Memory B cell (primary cell): ENCODE data around the gene ITGB1BP2.
"Not testable (repeated sequence)": the region's sequence is repeated elsewhere in the genome, so short reads cannot be mapped to it uniquely, and the experiment has no call there.

ENCODE experiments used
- ATAC-seq: fragments of 150-1000 bp; cut with Tn5 transposase; 2 replicates; pipeline ENCODE4 v1.10.0; 2021; ENCODE audit warnings: low read depth, mild to moderate bottlenecking, moderate library complexity
- DNase-seq, 2 donors: peaks; one replicate each; pipeline ENCODE4 v3.0.0; 2022; ENCODE audit warnings: low spot score in 2 of 2
- H3K27ac Mint-ChIP-seq: one replicate; pipeline ENCODE4 v1.8.0; 2022; ENCODE audit warnings: mild to moderate bottlenecking, moderate library complexity, mixed read lengths
- H3K27me3 Mint-ChIP-seq: one replicate; pipeline ENCODE4 v1.8.0; 2022; ENCODE audit warnings: mixed read lengths
- H3K36me3 Mint-ChIP-seq: one replicate; pipeline ENCODE4 v1.8.0; 2022; ENCODE audit warnings: mild to moderate bottlenecking, mixed read lengths
- H3K4me1 Mint-ChIP-seq: one replicate; pipeline ENCODE4 v1.8.0; 2022; ENCODE audit warnings: mixed read lengths
- H3K4me3 Mint-ChIP-seq: one replicate; pipeline ENCODE4 v1.8.0; 2022; ENCODE audit warnings: mild to moderate bottlenecking, moderate library complexity, mixed read lengths
- H3K9me3 Mint-ChIP-seq: one replicate; pipeline ENCODE4 v1.8.0; 2022; ENCODE audit warnings: mixed read lengths

The ITGB1BP2 gene

GRCh38 chrX:71285929-71286328, 15.6 kb upstream of the ITGB1BP2 start:
- no peak overlapping the region for H3K4me3 Mint-ChIP-seq
- ATAC-seq = no peak
- H3K4me1 Mint-ChIP-seq = peaks cover 9% of the 10 kb centered on the region
- H3K27me3 Mint-ChIP-seq = no peaks in the 10 kb centered on the region
- peak overlapping the region; percentile 60 for H3K27ac Mint-ChIP-seq
- H3K36me3 Mint-ChIP-seq = peaks cover 1% of the 10 kb centered on the region
- DNase-seq = no peak
- no peaks in the 10 kb centered on the region for H3K9me3 Mint-ChIP-seq

GRCh38 chrX:71291381-71291780, 10.2 kb upstream of the ITGB1BP2 start:
- Mint-ChIP-seq H3K4me1 (peaks cover 2% of the 10 kb centered on the region), H3K4me3 (no peak overlapping the region), H3K36me3 (peaks cover 13% of the 10 kb centered on the region), H3K27me3 (no peaks in the 10 kb centered on the region), H3K9me3 (no peaks in the 10 kb centered on the region), H3K27ac (no peak overlapping the region)
- ATAC-seq (no peak), DNase-seq (no peak)

GRCh38 chrX:71292669-71293365, 8.7 kb upstream of the ITGB1BP2 start:
- Mint-ChIP-seq H3K36me3 (peaks cover 13% of the 10 kb centered on the region), H3K9me3 (no peaks in the 10 kb centered on the region), H3K4me3 (no peak overlapping the region), H3K27ac (no peak overlapping the region), H3K27me3 (no peaks in the 10 kb centered on the region), H3K4me1 (peaks cover 2% of the 10 kb centered on the region)
- no peak for ATAC-seq
- no peak for DNase-seq

GRCh38 chrX:71296806-71297205, 4.7 kb upstream of the ITGB1BP2 start:
- ATAC-seq = no peak
- no peaks in the 10 kb centered on the region for H3K4me1 Mint-ChIP-seq
- DNase-seq = no peak
- peaks cover 10% of the 10 kb centered on the region for H3K36me3 Mint-ChIP-seq
- H3K27ac Mint-ChIP-seq = no peak overlapping the region
- H3K27me3 Mint-ChIP-seq = no peaks in the 10 kb centered on the region
- no peak overlapping the region for H3K4me3 Mint-ChIP-seq
- H3K9me3 Mint-ChIP-seq = no peaks in the 10 kb centered on the region

- no peaks in the 10 kb centered on the region for H3K27me3 Mint-ChIP-seq
- DNase-seq (no peak), ATAC-seq (no peak)
- H3K4me3 Mint-ChIP-seq = no peak overlapping the region
- no peaks in the 10 kb centered on the region for H3K9me3 Mint-ChIP-seq
- H3K4me1 Mint-ChIP-seq = no peaks in the 10 kb centered on the region
- H3K36me3 Mint-ChIP-seq = peaks cover 12% of the 10 kb centered on the region
- H3K27ac Mint-ChIP-seq = no peak overlapping the region
These were observed 3.4 kb upstream of the ITGB1BP2 start for GRCh38 chrX:71298119-71298518.

- not testable (repeated sequence) for H3K4me3 Mint-ChIP-seq, H3K4me1 Mint-ChIP-seq, H3K9me3 Mint-ChIP-seq, H3K27me3 Mint-ChIP-seq, H3K36me3 Mint-ChIP-seq, H3K27ac Mint-ChIP-seq, DNase-seq, ATAC-seq
These were observed 1.5 kb upstream of the ITGB1BP2 start for GRCh38 chrX:71300064-71300463.

GRCh38 chrX:71300495-71300894, 1.1 kb upstream of the ITGB1BP2 start:
- not testable (repeated sequence) for H3K9me3 Mint-ChIP-seq, H3K27me3 Mint-ChIP-seq, H3K4me1 Mint-ChIP-seq, H3K36me3 Mint-ChIP-seq, DNase-seq, H3K27ac Mint-ChIP-seq, ATAC-seq, H3K4me3 Mint-ChIP-seq

GRCh38 chrX:71302461-71303213, 1.1 kb downstream of the ITGB1BP2 start:
- H3K27me3 Mint-ChIP-seq = no peaks in the 10 kb centered on the region
- ATAC-seq (no peak), DNase-seq (no peak)
- no peaks in the 10 kb centered on the region for H3K9me3 Mint-ChIP-seq
- H3K36me3 Mint-ChIP-seq = peaks cover 9% of the 10 kb centered on the region
- no peaks in the 10 kb centered on the region for H3K4me1 Mint-ChIP-seq
- no peak overlapping the region for H3K4me3 Mint-ChIP-seq
- H3K27ac Mint-ChIP-seq = no peak overlapping the region

GRCh38 chrX:71304561-71304960, 3.0 kb downstream of the ITGB1BP2 start:
- no peaks in the 10 kb centered on the region for H3K27me3 Mint-ChIP-seq
- no peak overlapping the region for H3K4me3 Mint-ChIP-seq
- no peak overlapping the region for H3K27ac Mint-ChIP-seq
- no peak for DNase-seq
- peaks cover 9% of the 10 kb centered on the region for H3K36me3 Mint-ChIP-seq
- H3K9me3 Mint-ChIP-seq = no peaks in the 10 kb centered on the region
- H3K4me1 Mint-ChIP-seq = no peaks in the 10 kb centered on the region
- no peak for ATAC-seq

- H3K36me3 Mint-ChIP-seq = peaks cover 5% of the 10 kb centered on the region
These were observed 14.4 kb downstream of the ITGB1BP2 start for GRCh38 chrX:71315917-71316316.

GRCh38 chrX:71316959-71317358, 15.4 kb downstream of the ITGB1BP2 start:
- DNase-seq, H3K27ac Mint-ChIP-seq, H3K4me1 Mint-ChIP-seq, H3K27me3 Mint-ChIP-seq, H3K36me3 Mint-ChIP-seq, ATAC-seq, H3K4me3 Mint-ChIP-seq, H3K9me3 Mint-ChIP-seq: not testable (repeated sequence)

More at GRCh38 chrX:71315917-71316316, 14.4 kb downstream of the ITGB1BP2 start:
- Mint-ChIP-seq H3K4me3 (no peak overlapping the region), H3K27ac (peak overlapping the region; percentile 47), H3K9me3 (no peaks in the 10 kb centered on the region), H3K27me3 (no peaks in the 10 kb centered on the region), H3K4me1 (peaks cover 5% of the 10 kb centered on the region)
- DNase-seq (no peak), ATAC-seq (no peak)

GRCh38 chrX:71320126-71320525, 18.6 kb downstream of the ITGB1BP2 start:
- H3K4me3 Mint-ChIP-seq = no peak overlapping the region
- H3K36me3 Mint-ChIP-seq = peaks cover 4% of the 10 kb centered on the region
- no peaks in the 10 kb centered on the region for H3K27me3 Mint-ChIP-seq
- ATAC-seq = no peak
- H3K9me3 Mint-ChIP-seq = no peaks in the 10 kb centered on the region
- DNase-seq = no peak
- H3K27ac Mint-ChIP-seq = no peak overlapping the region
- H3K4me1 Mint-ChIP-seq = peaks cover 1% of the 10 kb centered on the region

- no peak overlapping the region for H3K4me3 Mint-ChIP-seq
- DNase-seq (no peak), ATAC-seq (no peak)
- H3K4me1 Mint-ChIP-seq = no peaks in the 10 kb centered on the region
- no peak overlapping the region for H3K27ac Mint-ChIP-seq
- no peaks in the 10 kb centered on the region for H3K27me3 Mint-ChIP-seq
- peaks cover 2% of the 10 kb centered on the region for H3K9me3 Mint-ChIP-seq
- peaks cover 4% of the 10 kb centered on the region for H3K36me3 Mint-ChIP-seq
These were observed 20.2 kb downstream of the ITGB1BP2 start for GRCh38 chrX:71321731-71322130.

- H3K27ac Mint-ChIP-seq, H3K36me3 Mint-ChIP-seq, H3K9me3 Mint-ChIP-seq, DNase-seq, ATAC-seq, H3K4me1 Mint-ChIP-seq, H3K27me3 Mint-ChIP-seq, H3K4me3 Mint-ChIP-seq: not testable (repeated sequence)
These were observed 22.9 kb downstream of the ITGB1BP2 start for GRCh38 chrX:71324452-71324851.

- Mint-ChIP-seq H3K36me3 (peaks cover 9% of the 10 kb centered on the region), H3K27me3 (no peaks in the 10 kb centered on the region), H3K9me3 (peaks cover 5% of the 10 kb centered on the region), H3K4me3 (no peak overlapping the region), H3K4me1 (no peaks in the 10 kb centered on the region), H3K27ac (no peak overlapping the region)
- DNase-seq (no peak), ATAC-seq (no peak)
These were observed 24.8 kb downstream of the ITGB1BP2 start for GRCh38 chrX:71326394-71326793.
